Kidney (tissue), 14 donors: ENCODE data around the gene ZNF652. TPM values are rescaled to one million over a fixed set of nuclear protein-coding genes. Genes with fewer than 3 reads are reported as not detected.
"Not testable (repeated sequence)": the region's sequence is repeated elsewhere in the genome, so short reads cannot be mapped to it uniquely, and the experiment has no call there.

Experiments used
- DNase-seq, 5 donors: peaks; one replicate each; pipeline ENCODE4 v3.0.0-alpha.2; 2013 to 2020
- FAIRE-seq: peaks from 2 replicates; lab custom pipeline; 2012; peaks lifted over from hg19 to GRCh38; lab: Jason Lieb, UNC
- H3K27ac ChIP-seq, 2 donors: one replicate each; pipeline ENCODE4 v1.7.0; 2013; ENCODE audit warnings: low read depth in 2 of 2, low read length in 2 of 2, inconsistent platforms in 1 of 2
- H3K27me3 ChIP-seq: one replicate; pipeline ENCODE4 v1.7.1; 2013; ENCODE audit warnings: low read length, inconsistent platforms; ENCODE audit not compliant: control insufficient read depth, insufficient read depth
- H3K36me3 ChIP-seq, 3 donors: one replicate each; pipeline versions ENCODE4 v1.7.0 to v1.7.1; 2013; ENCODE audit warnings: low read length in 3 of 3, control low read depth in 1 of 3, inconsistent platforms in 1 of 3; ENCODE audit not compliant: insufficient read depth in 3 of 3, control insufficient read depth in 2 of 3
- H3K4me1 ChIP-seq, 3 donors: one replicate each; pipeline versions ENCODE4 v1.7.0 to v1.7.1; 2013; ENCODE audit warnings: low read length in 3 of 3, inconsistent platforms in 1 of 3, low read depth in 1 of 3; ENCODE audit not compliant: control insufficient read depth in 2 of 3, insufficient read depth in 2 of 3
- H3K4me3 ChIP-seq, 3 donors: one replicate each; pipeline versions ENCODE4 v1.7.0 to v1.8.1; 2013; ENCODE audit warnings: low read length in 3 of 3, control low read depth in 1 of 3, inconsistent platforms in 1 of 3
- H3K9ac ChIP-seq, 3 donors: one replicate each; pipeline versions ENCODE4 v1.7.0 to v1.7.1; 2013; ENCODE audit warnings: low read length in 3 of 3, control low read depth in 1 of 3, inconsistent platforms in 1 of 3
- H3K9me3 ChIP-seq, 3 donors: one replicate each; pipeline versions ENCODE4 v1.7.0 to v1.7.1; 2013; ENCODE audit warnings: low read length in 3 of 3, control low read depth in 1 of 3, inconsistent platforms in 1 of 3; ENCODE audit not compliant: control insufficient read depth in 2 of 3, insufficient read depth in 1 of 3
- intact Hi-C: fragments of 100-400 bp; cut with DNase I; formaldehyde crosslinking; loops from one replicate; pipeline ENCODE4 v1.11.1; 2022
- polyA plus RNA-seq: library from polyadenylated mRNA; stranded (reverse); fragments of 350-450 nt; fragmentation: Illumina TruSeq; extraction: RNeasy Lipid Tissue Mini Kit (QIAGEN cat#74804); gene quantifications from one replicate; pipeline ENCODE4 v1.2.3, GENCODE V29; 2014; ENCODE audit warnings: low read depth, low replicate concordance; ENCODE audit not compliant: insufficient read depth
- total RNA-seq: library from RNA; stranded (reverse); fragmentation: NEBNext Ultra II Directional; extraction: Animal tissue kit (Norgen Biotek cat#: 25700); gene quantifications from one replicate; pipeline ENCODE4 v1.2.1, GENCODE V29; 2021
- TF ChIP-seq, protein P1 (sequence below): IDR thresholded peaks from 3 replicates; pipeline ENCODE4 v1.5.1; 2012; ENCODE audit warnings: mild to moderate bottlenecking, moderate library complexity, borderline replicate concordance; ENCODE audit not compliant: insufficient read depth; ENCODE audit errors: extremely low read depth
- donor health status: control.
- donor health status: control.
- donor health status: control.
- donor health status: control.
- donor health status: control.
- donor health status: DM: yes; HTN: yes; CAD: no.
- donor health status: Normal renal cell carcinoma (clear cell type).

Gene ZNF652
- total and polyA plus RNA-seq, 2 donors from 2014 or later = 30.1 to 49.0 TPM

DNA sequence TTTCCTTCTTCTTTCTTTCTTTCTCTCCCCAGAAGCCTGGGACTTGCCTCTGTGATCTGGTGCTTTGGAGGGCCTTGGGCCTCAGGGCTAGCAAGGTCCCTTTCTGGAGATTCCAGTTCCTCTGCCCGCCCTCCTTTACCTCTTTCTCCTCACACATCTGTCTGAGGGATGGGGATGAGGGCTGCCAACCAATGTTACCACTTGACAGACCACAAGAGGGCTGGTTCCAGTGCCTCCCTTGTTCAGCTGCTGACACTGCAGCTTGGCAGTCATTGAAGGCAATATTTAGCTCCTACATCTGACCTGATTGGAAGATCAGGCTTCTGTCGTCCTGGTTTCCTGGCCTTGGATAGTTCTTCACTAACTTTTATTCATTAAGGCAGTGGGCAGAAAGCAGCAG, 3.6 kb upstream of the ZNF652 start:
- no peak for FAIRE-seq
- intact Hi-C loops = no loop called here
- H3K9ac ChIP-seq = no peak overlapping the region
- H3K36me3 ChIP-seq = no peaks in the 10 kb centered on the region
- no peaks in the 10 kb centered on the region for H3K27me3 ChIP-seq
- H3K4me3 ChIP-seq = no peak overlapping the region
- TF ChIP-seq, protein P1, sequence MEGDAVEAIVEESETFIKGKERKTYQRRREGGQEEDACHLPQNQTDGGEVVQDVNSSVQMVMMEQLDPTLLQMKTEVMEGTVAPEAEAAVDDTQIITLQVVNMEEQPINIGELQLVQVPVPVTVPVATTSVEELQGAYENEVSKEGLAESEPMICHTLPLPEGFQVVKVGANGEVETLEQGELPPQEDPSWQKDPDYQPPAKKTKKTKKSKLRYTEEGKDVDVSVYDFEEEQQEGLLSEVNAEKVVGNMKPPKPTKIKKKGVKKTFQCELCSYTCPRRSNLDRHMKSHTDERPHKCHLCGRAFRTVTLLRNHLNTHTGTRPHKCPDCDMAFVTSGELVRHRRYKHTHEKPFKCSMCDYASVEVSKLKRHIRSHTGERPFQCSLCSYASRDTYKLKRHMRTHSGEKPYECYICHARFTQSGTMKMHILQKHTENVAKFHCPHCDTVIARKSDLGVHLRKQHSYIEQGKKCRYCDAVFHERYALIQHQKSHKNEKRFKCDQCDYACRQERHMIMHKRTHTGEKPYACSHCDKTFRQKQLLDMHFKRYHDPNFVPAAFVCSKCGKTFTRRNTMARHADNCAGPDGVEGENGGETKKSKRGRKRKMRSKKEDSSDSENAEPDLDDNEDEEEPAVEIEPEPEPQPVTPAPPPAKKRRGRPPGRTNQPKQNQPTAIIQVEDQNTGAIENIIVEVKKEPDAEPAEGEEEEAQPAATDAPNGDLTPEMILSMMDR = no peak
- no peaks in the 10 kb centered on the region for H3K9me3 ChIP-seq
- DNase-seq = no peak
- H3K27ac ChIP-seq = no peak overlapping the region
- H3K4me1 ChIP-seq = peaks cover 1 to 8% (median 3%) of the 10 kb centered on the region in 3 donors

DNA sequence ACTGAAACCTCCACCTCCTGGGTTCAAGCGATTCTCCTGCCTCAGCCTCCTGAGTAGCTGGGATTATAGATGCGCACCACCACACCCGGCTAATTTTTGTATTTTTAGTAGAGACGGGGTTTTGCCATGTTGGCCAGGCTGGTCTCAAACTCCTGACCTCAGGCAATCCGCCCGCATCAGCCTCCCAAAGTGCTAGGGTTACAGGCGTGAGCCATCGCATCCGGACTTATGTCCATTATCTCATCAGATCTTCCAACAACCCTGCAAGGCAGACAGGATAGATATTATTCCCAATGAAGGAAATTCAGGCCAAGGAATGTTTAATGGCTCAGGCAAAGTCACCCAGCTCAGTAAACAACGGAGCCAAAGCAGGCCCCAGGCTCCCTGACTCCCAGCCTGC, 3.1 kb upstream of the ZNF652 start:
- H3K27ac ChIP-seq, H3K36me3 ChIP-seq, H3K4me3 ChIP-seq, intact Hi-C loops, H3K9ac ChIP-seq, H3K27me3 ChIP-seq, H3K9me3 ChIP-seq, FAIRE-seq, DNase-seq: not testable (repeated sequence)
- H3K4me1 ChIP-seq = peaks cover 7 to 13% (median 7%) of the 10 kb centered on the region in 3 donors

DNA sequence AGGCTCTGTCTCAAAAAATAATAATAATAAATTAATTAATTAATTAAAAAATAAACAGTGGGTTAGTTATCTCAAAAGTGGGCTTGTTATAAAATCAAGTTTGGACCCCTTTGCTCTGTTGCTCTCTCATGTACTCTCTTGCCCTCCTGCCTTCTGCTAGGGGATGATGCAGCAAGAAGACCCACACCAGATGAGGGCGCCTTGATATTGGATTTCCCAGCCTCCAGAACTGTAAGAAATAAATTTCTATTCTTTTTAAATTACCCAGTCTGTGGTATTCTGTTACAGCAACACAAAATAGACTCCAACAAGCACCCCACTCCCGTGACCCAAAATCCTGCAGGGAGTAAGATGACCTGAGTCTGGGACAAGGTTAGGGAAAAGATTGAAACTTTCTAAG, 2.1 kb upstream of the ZNF652 start:
- H3K4me1 ChIP-seq = peaks cover 7 to 15% (median 15%) of the 10 kb centered on the region in 3 donors
- H3K36me3 ChIP-seq = no peaks in the 10 kb centered on the region
- H3K27me3 ChIP-seq = no peaks in the 10 kb centered on the region
- H3K4me3 ChIP-seq = no peak overlapping the region
- FAIRE-seq (no peak), DNase-seq (no peak)
- no peak overlapping the region for H3K9ac ChIP-seq
- no peaks in the 10 kb centered on the region for H3K9me3 ChIP-seq
- H3K27ac ChIP-seq = no peak overlapping the region
- intact Hi-C loops = no loop called here
- TF ChIP-seq, protein P1 = no peak

DNA sequence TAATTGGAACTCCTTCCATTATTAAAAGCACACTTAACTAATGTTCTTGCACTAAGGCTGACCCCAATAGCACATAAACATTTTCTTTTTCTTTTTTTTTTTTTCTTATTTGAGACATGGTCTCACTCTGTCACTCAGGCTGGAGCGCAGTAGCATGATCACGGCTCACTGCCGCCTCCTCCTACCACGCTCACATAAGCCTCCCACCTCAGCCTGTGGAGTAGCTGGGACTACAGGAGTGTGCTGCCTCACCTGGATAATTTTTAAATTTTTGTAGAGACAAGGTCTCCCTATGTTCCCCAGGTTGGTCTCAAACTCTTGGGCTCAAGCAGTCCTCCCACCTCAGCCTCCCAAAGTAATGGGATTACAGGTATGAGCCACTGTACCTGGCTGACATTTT, 1.2 kb upstream of the ZNF652 start:
- intact Hi-C loops = no loop called here
- H3K27ac ChIP-seq = peak overlapping the region in 1 of 2 donors; percentile 74
- FAIRE-seq = no peak
- no peaks in the 10 kb centered on the region for H3K36me3 ChIP-seq
- H3K4me1 ChIP-seq = peaks cover 7 to 20% (median 19%) of the 10 kb centered on the region in 3 donors
- TF ChIP-seq, protein P1 = no peak
- H3K9me3 ChIP-seq = no peaks in the 10 kb centered on the region
- H3K27me3 ChIP-seq = no peaks in the 10 kb centered on the region
- H3K9ac ChIP-seq = peak overlapping the region in 1 of 3 donors; percentile 70
- DNase-seq = peak in 3 of 5 donors; percentile 20 to 47 (median 22)
- H3K4me3 ChIP-seq = peak overlapping the region in 1 of 3 donors; percentile 71
